Forelimb muscle (tissue), 1 donor: ENCODE measurements around the gene TGFBR3. TPM values are rescaled to one million over a fixed set of nuclear protein-coding genes. Genes with fewer than 3 reads are reported as not detected.
"Not testable (repeated sequence)": the region's sequence is repeated elsewhere in the genome, so short reads cannot be mapped to it uniquely, and the experiment has no call there.

ENCODE experiments used
- DNase-seq: peaks from one replicate; pipeline ENCODE4 v3.0.0-alpha.2; 2013; ENCODE audit warnings: low read depth
- polyA plus RNA-seq: library from polyadenylated mRNA; unstranded; fragments of 120-200 nt; gene quantifications from one replicate; pipeline ENCODE4 v1.2.1, GENCODE V29; 2013; ENCODE audit not compliant: insufficient read length

Gene TGFBR3
- polyA plus RNA-seq, 1 donor, result 23.1 TPM

- no peak for DNase-seq
Observed at GRCh38 chr1:91687452-91687851, 198.5 kb downstream of the TGFBR3 start.

DNA sequence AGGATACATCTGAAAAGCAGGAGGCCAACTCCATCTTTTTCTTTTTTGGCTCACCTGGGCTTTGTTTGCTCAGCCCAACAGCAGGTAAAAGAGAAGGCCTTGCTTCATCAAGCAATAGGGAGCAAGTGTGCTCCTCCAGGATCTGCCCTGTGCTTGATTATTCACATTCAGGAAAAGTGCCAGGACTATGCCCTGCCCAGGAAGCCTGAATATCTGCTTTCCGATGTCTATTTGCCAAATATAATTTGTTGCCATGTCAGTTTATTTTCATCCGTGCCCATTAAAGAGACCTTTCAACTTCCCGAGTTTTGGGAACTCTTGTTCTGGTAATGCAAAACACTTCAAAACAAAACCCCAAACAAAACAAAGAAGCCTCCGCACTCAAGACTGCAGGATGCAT lies 200.0 kb downstream of the TGFBR3 start:
- DNase-seq, result no peak

DNA sequence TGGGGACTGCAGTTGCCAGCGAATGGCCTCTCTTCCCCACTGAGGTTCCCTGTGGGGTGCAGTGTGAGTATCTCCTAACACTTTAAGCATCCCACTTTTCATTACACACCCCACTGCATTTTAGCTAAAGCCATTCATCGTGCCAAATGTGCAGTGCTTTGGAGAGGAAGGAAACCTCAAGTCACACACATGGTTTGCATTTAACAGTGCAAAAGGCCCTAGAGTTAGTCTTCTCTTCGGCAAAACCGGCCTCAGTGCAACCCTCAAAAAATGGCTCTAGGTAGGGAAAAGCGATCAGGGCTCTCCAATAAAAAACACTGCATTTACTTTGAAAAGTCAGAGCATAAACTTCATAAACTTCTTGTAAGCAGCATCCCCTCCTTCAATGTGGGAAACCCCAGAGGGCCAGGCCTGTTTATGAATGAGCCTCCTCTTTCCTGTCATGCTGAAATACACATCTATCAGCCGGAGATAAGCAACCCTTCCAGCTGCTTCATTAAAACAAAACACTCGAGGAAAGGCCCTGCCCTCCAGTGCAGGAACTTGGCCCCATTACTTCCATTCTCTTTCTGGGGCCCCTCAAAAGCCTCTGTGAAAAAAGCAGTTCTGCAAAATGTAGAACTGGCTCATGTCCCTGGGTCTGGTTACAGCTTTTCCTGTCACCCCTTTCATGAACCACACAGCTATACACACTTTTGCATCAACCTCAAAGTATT lies 201.3 kb downstream of the TGFBR3 start:
- DNase-seq, result no peak

GRCh38 chr1:91683598-91683951 lies 202.4 kb downstream of the TGFBR3 start:
- DNase-seq, result no peak

- DNase-seq, result no peak
Observed at GRCh38 chr1:91682882-91683597, 202.9 kb downstream of the TGFBR3 start.

- no peak for DNase-seq
Observed at GRCh38 chr1:91680556-91681155, 205.3 kb downstream of the TGFBR3 start.

DNA sequence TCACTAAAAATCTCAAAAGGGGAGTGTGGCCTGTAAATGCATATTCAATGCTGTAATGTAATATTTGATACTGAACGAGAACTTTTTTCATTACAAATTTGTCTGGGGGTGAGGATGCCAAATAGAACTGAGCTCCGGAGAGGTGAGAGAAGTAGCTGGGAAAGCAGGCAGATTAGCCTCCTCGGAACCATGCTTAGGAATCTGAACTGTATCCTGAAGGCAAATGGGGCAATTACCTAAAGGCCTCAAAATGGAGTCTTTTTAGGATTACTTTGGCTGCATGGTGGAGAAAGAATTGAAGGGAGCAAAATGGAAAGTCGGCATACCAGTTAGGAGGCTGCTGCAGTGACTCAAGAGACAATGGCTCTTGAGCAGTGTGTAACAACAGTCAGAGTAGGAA lies 206.5 kb downstream of the TGFBR3 start:
- DNase-seq, result no peak

DNA sequence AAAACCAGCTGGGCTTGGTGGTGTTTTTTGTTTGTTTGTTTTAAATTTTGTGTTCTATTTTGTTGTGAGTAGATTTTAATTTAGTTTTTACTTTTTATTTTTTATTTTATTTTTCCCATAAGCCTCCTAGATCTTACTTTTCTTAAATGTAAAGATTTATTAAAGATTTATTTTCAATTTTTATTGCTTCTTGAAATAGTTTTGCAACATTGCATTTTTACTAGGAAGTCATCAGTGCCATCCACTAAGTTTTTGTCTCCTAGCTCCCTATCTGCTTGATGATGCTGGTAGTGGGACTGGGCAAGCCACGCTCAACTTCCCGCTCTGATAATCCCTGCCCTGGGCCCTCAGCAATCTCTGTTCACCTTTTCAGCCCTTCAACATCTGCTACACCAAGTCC lies 209.9 kb downstream of the TGFBR3 start:
- no peak for DNase-seq

DNA sequence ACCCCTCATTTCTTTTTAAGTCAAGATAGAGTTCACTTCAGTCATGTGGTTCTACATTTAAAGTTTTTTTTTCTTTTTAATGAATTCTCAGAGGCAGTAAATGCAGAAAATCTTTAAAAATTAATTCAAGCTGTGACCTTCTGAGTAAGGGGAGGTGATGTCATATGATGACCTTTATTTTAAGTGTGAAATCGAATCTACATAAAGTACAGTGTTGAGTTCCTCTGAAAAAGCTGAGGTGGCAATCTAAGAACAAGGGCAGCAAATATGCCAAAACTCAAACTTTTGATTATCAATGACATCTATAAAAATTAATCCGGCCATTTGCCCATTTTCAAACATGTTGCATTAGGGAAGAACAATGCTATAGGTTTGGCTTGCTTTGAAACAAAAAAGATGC lies 211.8 kb downstream of the TGFBR3 start:
- DNase-seq, result no peak

DNA sequence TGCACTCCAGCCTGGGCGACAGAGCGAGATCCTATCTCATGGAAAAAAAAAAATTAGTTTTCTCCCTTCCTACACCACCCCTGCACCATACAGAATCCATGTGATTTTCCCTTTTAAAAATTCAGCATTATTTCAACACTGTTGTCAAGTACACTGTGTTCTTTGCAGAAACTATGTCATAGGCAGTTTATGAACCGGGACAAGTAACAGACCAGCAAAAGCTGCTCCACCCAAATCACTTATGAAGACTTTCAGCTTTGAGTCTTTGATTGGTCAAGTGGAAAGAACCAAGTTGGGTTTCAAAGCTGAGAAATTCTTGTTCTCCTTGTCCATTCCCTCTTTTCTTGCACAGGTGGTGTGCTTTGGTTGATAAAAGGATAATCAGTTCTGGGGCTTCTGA lies 212.3 kb downstream of the TGFBR3 start:
- no peak for DNase-seq

DNA sequence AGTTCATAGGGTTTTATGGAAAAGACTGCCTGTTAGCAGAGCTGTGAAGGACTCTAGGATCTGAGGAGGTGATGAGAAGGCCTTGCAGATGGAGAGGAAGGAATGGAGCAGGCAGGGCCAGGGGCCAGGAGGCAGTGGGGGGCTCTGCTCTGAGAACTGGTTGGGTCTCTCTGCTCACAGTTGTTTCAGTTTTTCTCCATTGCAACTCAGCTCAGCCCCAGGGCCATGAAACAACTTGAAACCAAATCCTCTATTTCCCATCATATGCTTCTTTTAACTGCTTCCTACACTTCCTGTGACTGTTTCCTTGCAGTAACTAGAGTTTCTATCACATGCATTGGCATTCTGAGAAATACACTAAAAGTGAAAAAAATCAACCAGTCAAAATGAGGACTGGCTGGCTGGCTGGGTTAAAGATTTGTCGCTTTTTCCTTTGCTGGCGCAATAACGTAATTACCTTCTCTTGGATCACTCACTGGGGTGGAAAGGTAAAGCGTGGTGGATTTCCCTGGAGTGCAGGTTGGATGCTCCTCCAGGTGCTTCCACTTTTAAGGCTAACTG lies 213.3 kb downstream of the TGFBR3 start:
- DNase-seq, result no peak

- no peak for DNase-seq
Observed at GRCh38 chr1:91670781-91671180, 215.2 kb downstream of the TGFBR3 start.

GRCh38 chr1:91669584-91670350 lies 216.2 kb downstream of the TGFBR3 start:
- no peak for DNase-seq

DNA sequence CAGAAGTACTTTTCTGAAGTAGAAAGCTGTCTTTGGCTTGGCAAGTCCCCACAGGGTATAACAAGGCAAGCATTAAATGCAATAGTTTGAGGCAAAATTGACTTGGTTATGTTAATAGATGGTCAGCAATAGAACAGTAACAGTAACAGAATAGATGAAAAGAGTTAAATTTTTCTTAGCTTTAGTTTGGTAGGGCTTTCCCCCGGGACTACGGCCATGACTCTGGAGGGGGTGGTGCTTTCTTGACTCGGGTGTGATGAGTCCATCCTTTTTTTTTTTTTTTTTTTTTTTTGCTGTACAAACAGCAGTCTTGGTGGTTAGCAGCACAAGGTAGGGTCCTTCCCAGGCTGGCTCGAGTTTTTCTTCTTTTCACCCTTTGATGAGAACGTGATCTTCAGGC lies 219.3 kb downstream of the TGFBR3 start:
- not testable (repeated sequence) for DNase-seq

DNA sequence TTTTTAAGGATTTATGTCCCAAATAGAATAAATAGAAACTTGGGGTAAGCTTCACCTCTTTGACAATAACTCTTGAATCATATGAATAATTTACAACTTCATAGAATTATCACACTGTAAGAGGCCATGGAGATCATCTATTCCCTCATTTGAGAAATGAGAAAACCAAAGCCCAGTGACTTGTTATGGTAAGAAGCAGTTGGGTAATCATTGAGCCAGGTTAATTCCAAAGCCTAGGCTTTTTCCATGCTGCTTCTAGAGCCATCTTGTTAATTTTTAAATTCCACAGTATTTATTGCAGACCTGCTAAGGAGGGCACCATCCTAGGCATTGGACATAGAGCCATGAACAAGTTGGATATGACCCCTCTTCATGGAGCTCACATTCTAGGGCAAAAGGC lies 224.8 kb downstream of the TGFBR3 start:
- no peak for DNase-seq

GRCh38 chr1:91660708-91661107 lies 225.2 kb downstream of the TGFBR3 start:
- DNase-seq, result no peak

GRCh38 chr1:91655912-91656449 lies 230.0 kb downstream of the TGFBR3 start:
- DNase-seq, result no peak

- no peak for DNase-seq
Observed at GRCh38 chr1:91653183-91653582, 232.8 kb downstream of the TGFBR3 start.

DNA sequence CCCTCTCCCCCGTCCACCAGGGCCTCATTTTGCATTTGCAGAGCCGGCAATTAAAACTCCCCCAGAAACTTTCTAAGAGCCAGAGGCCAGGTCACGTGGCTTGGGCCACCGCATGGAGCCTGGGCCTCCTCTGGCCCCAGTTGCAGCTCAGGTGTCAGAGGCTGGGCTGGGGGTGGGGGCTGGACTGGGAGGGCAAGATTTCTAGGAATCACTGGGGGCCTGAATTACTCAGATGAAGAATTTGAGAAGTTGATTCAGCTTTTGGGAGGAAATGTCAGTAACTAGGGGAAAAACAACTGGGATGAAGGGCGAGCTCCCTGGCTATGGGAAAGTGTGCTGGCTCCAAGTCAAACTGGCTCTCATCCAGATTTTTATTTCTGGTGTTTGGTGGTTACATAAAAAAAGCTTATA lies 234.3 kb downstream of the TGFBR3 start:
- DNase-seq, result peak; percentile 49

- no peak for DNase-seq
Observed at GRCh38 chr1:91651243-91651642, 234.7 kb downstream of the TGFBR3 start.

DNA sequence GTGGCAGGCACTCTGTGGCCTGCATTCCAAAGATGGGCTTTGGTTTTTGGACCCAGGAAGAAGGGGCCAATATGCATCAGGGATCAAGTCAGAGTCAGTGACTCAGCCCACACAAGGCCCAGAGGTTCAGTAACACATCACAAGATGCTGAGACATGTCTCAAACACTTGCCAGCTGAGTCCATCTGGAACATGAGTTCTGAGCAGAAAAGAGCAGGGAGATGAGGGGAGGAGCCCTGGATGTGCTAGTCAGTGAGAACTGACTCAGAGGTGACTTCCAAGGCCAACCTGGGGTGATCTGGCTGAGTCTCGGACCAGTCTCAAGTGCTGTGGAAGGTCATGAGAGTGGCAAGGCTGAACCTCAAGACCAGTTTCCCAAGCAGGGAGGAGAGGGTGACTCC lies 235.2 kb downstream of the TGFBR3 start:
- peak; percentile 89 for DNase-seq

DNA sequence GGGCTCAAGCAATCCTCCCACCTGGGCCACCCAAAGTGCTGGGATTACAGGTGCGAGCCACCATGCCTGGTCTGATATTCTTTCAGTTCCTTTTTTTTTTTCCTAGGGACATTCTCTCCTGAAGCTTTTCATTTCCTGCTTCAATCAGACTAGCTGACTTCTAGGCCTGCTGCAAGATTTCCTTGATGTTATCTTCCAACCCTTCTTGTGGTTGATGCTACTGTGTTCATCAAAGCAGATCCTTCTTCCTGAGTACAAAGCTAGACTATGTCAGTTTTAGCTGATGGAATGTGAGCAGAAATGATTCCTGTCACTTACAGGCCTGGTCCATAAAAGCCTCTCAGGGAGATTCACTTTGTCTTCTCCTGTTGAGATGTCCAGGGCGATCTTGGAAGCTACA lies 238.9 kb downstream of the TGFBR3 start:
- no peak for DNase-seq
